ENCODE measurements around the gene DENND10.

DNA sequence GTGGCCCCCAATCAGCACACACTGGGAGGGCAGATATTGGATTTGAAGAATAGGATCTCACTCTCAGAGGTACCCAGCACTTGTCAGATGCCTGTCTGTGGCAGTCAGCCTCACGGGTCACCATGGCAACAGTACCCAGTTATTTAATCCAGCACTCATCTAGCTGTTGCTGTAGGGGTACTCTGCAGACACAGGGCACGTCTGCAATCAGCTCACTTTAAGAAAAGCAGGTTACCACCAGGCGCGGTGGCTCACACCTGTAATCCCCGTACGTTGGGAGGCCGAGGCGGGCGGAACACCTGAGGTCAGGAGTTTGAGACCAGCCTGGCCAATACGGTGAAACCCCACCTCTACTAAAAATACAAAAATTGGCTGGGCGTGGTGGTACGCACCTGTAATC is 49.7 kb downstream of the DENND10 start:
- TF ChIP-seq, protein P1, sequence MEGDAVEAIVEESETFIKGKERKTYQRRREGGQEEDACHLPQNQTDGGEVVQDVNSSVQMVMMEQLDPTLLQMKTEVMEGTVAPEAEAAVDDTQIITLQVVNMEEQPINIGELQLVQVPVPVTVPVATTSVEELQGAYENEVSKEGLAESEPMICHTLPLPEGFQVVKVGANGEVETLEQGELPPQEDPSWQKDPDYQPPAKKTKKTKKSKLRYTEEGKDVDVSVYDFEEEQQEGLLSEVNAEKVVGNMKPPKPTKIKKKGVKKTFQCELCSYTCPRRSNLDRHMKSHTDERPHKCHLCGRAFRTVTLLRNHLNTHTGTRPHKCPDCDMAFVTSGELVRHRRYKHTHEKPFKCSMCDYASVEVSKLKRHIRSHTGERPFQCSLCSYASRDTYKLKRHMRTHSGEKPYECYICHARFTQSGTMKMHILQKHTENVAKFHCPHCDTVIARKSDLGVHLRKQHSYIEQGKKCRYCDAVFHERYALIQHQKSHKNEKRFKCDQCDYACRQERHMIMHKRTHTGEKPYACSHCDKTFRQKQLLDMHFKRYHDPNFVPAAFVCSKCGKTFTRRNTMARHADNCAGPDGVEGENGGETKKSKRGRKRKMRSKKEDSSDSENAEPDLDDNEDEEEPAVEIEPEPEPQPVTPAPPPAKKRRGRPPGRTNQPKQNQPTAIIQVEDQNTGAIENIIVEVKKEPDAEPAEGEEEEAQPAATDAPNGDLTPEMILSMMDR (IDR thresholded peaks at IDR 0.05; ENCODE audit: low read depth, low read length, poor library complexity, severe bottlenecking) = no peak
- TF ChIP-seq EZH2phosphoT487 (IDR thresholded peaks at IDR 0.05; ENCODE audit: borderline replicate concordance, low read length) = no peak
